Measurements from ENCODE around the gene SF1. TPM values are rescaled to one million over a fixed set of nuclear protein-coding genes. Genes with fewer than 3 reads are reported as not detected.

Gene SF1
- total and polyA plus RNA-seq, 5 donors from 2014 or later, result 75.0 to 1,361 (median 91.8) TPM

GRCh38 chr11:64759722-64760719 is 18.3 kb downstream of the SF1 start, which contains the start of gene PYGM:
Gene PYGM, minus strand, starts transcription at chr11:64759974. Its CDS starts 76 bp downstream, at chr11:64759898.
- peaks cover 0 to 2% (median 0%) of the 10 kb centered on the region in 7 donors for H3K9me3 Mint-ChIP-seq
- no peak for DNase-seq
- Histone ChIP-seq H3K27ac (ENCODE audit: insufficient read depth, low read length, poor library complexity, severe bottlenecking) (peak within 1 kb of the TSS; percentile 52), H3K9me3 (ENCODE audit: control insufficient read depth in 2 of 2, low read length in 2 of 2) (no peaks in the 10 kb centered on the region), H3K27me3 (ENCODE audit: control insufficient read depth, insufficient read depth, low read length) (no peaks in the 10 kb centered on the region), H3K4me1 (ENCODE audit: control insufficient read depth, insufficient read depth, low read length, poor library complexity, severe bottlenecking) (peaks cover 65% of the 10 kb centered on the region), H3K36me3 (ENCODE audit: control insufficient read depth, insufficient read depth, low read length) (peaks cover 23% of the 10 kb centered on the region), H3K4me3 (ENCODE audit: low read depth, low read length) (no peak within 1 kb of the TSS)
- H3K27ac Mint-ChIP-seq, result peak within 1 kb of the TSS; percentile 90 to 93 (median 91)
- H3K4me3 Mint-ChIP-seq, result peak within 1 kb of the TSS; percentile 4 to 86 (median 75)
- peaks cover 9% of the 10 kb centered on the region for H3K27me3 Mint-ChIP-seq
- ATAC-seq (ENCODE audit: low read depth in 2 of 2), result no peak
- H3K4me1 Mint-ChIP-seq, result peaks cover 26 to 73% (median 38%) of the 10 kb centered on the region in 4 donors
- H3K36me3 Mint-ChIP-seq, result peaks cover 28% of the 10 kb centered on the region

GRCh38 chr11:64759131-64759721 is 19.1 kb downstream of the SF1 start:
- H3K4me3 ChIP-seq (ENCODE audit: low read depth, low read length), result no peak overlapping the region
- H3K27me3 ChIP-seq (ENCODE audit: control insufficient read depth, insufficient read depth, low read length), result no peaks in the 10 kb centered on the region
- H3K4me1 ChIP-seq (ENCODE audit: control insufficient read depth, insufficient read depth, low read length, poor library complexity, severe bottlenecking), result peaks cover 57% of the 10 kb centered on the region
- peaks cover 19% of the 10 kb centered on the region for H3K36me3 ChIP-seq (ENCODE audit: control insufficient read depth, insufficient read depth, low read length)
- no peaks in the 10 kb centered on the region for H3K9me3 ChIP-seq (ENCODE audit: control insufficient read depth in 2 of 2, low read length in 2 of 2)
- ATAC-seq (ENCODE audit: low read depth in 2 of 2) (no peak), DNase-seq (no peak)
- peak overlapping the region in 2 of 4 donors; percentile 4 to 86 for H3K4me3 Mint-ChIP-seq
- no peak overlapping the region for H3K27ac ChIP-seq (ENCODE audit: insufficient read depth, low read length, poor library complexity, severe bottlenecking)
- H3K27ac Mint-ChIP-seq, result peak overlapping the region; percentile 73 to 90 (median 73)
- H3K9me3 Mint-ChIP-seq, result peaks cover 0 to 2% (median 0%) of the 10 kb centered on the region in 7 donors
- H3K36me3 Mint-ChIP-seq, result peaks cover 21% of the 10 kb centered on the region
- H3K27me3 Mint-ChIP-seq, result peaks cover 3% of the 10 kb centered on the region
- H3K4me1 Mint-ChIP-seq, result peaks cover 20 to 65% (median 31%) of the 10 kb centered on the region in 4 donors

DNA sequence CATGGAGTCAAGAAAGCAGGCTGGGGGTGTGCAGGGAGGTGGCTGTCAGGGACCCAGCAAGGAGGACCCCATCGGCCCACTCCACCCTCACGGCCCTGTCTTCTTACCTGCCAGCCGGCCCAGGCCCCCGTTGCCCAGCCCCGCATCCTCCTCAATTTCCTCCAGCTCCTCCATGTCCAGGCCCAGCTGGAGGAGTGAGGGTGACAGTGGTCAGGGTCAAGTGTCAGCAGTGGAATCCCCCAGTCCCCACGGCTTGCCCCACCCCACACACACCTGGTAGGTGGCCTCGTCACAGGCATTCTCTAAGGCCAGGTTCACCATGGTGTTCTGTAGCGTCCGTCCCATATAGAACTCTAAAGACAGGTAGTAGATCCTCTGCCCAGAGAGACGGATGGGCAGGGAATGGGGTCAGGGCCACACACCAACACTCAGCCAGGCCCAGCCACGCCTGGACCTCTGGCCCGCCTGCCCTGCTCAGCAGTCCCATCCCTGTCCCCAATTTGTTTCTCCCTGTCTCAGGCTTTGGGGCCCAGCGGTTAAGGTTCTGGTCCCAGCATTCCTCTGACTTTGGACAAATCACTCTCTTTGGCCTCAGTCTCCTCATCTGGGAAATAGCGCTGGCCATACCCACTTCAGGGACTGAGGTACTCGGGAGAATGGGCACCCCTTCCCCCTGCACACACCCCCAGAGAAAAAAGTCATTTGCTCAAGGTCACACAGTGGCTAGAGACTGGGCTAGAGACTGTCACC is 19.8 kb downstream of the SF1 start:
- Histone ChIP-seq H3K9me3 (ENCODE audit: control insufficient read depth in 2 of 2, low read length in 2 of 2) (no peaks in the 10 kb centered on the region), H3K4me1 (ENCODE audit: control insufficient read depth, insufficient read depth, low read length, poor library complexity, severe bottlenecking) (peaks cover 50% of the 10 kb centered on the region), H3K36me3 (ENCODE audit: control insufficient read depth, insufficient read depth, low read length) (peaks cover 14% of the 10 kb centered on the region), H3K27ac (ENCODE audit: insufficient read depth, low read length, poor library complexity, severe bottlenecking) (no peak overlapping the region), H3K4me3 (ENCODE audit: low read depth, low read length) (no peak overlapping the region), H3K27me3 (ENCODE audit: control insufficient read depth, insufficient read depth, low read length) (no peaks in the 10 kb centered on the region)
- peaks cover 13 to 61% (median 26%) of the 10 kb centered on the region in 4 donors for H3K4me1 Mint-ChIP-seq
- H3K27ac Mint-ChIP-seq, result peak overlapping the region in 1 of 3 donors; percentile 36
- ATAC-seq (ENCODE audit: low read depth in 2 of 2) (no peak), DNase-seq (no peak)
- peak overlapping the region in 2 of 4 donors; percentile 4 to 22 for H3K4me3 Mint-ChIP-seq
- H3K27me3 Mint-ChIP-seq, result no peaks in the 10 kb centered on the region
- peaks cover 0 to 2% (median 0%) of the 10 kb centered on the region in 7 donors for H3K9me3 Mint-ChIP-seq
- peaks cover 21% of the 10 kb centered on the region for H3K36me3 Mint-ChIP-seq

- H3K27me3 ChIP-seq (ENCODE audit: control insufficient read depth, insufficient read depth, low read length), result no peaks in the 10 kb centered on the region
- H3K4me3 ChIP-seq (ENCODE audit: low read depth, low read length), result no peak overlapping the region
- H3K27ac ChIP-seq (ENCODE audit: insufficient read depth, low read length, poor library complexity, severe bottlenecking), result no peak overlapping the region
- H3K36me3 ChIP-seq (ENCODE audit: control insufficient read depth, insufficient read depth, low read length), result peaks cover 6% of the 10 kb centered on the region
- H3K9me3 Mint-ChIP-seq, result peaks cover 0 to 2% (median 0%) of the 10 kb centered on the region in 7 donors
- no peak for ATAC-seq (ENCODE audit: low read depth in 2 of 2)
- peaks cover 42% of the 10 kb centered on the region for H3K4me1 ChIP-seq (ENCODE audit: control insufficient read depth, insufficient read depth, low read length, poor library complexity, severe bottlenecking)
- H3K27ac Mint-ChIP-seq, result peak overlapping the region; percentile 52 to 56 (median 55)
- no peaks in the 10 kb centered on the region for H3K27me3 Mint-ChIP-seq
- no peaks in the 10 kb centered on the region for H3K9me3 ChIP-seq (ENCODE audit: control insufficient read depth in 2 of 2, low read length in 2 of 2)
- DNase-seq, result no peak
- H3K4me1 Mint-ChIP-seq, result peaks cover 8 to 59% (median 20%) of the 10 kb centered on the region in 4 donors
- H3K36me3 Mint-ChIP-seq, result peaks cover 16% of the 10 kb centered on the region
- H3K4me3 Mint-ChIP-seq, result no peak overlapping the region
These were observed 20.6 kb downstream of the SF1 start for GRCh38 chr11:64757549-64758329.

- Mint-ChIP-seq H3K4me1 (peaks cover under 1 to 57% (median 5%) of the 10 kb centered on the region in 4 donors), H3K9me3 (no peaks in the 10 kb centered on the region), H3K27me3 (no peaks in the 10 kb centered on the region), H3K27ac (peak overlapping the region in 1 of 3 donors; percentile 51), H3K36me3 (peaks cover 18% of the 10 kb centered on the region), H3K4me3 (no peak overlapping the region)
- no peak overlapping the region for H3K4me3 ChIP-seq (ENCODE audit: low read depth, low read length)
- H3K4me1 ChIP-seq (ENCODE audit: control insufficient read depth, insufficient read depth, low read length, poor library complexity, severe bottlenecking), result peaks cover 23% of the 10 kb centered on the region
- H3K36me3 ChIP-seq (ENCODE audit: control insufficient read depth, insufficient read depth, low read length), result peaks cover 9% of the 10 kb centered on the region
- DNase-seq (no peak), ATAC-seq (ENCODE audit: low read depth in 2 of 2) (no peak)
- no peaks in the 10 kb centered on the region for H3K27me3 ChIP-seq (ENCODE audit: control insufficient read depth, insufficient read depth, low read length)
- no peaks in the 10 kb centered on the region for H3K9me3 ChIP-seq (ENCODE audit: control insufficient read depth in 2 of 2, low read length in 2 of 2)
- H3K27ac ChIP-seq (ENCODE audit: insufficient read depth, low read length, poor library complexity, severe bottlenecking), result no peak overlapping the region
These were observed 22.5 kb downstream of the SF1 start for GRCh38 chr11:64755681-64756361.

- no peak for DNase-seq
- peaks cover 9% of the 10 kb centered on the region for H3K36me3 ChIP-seq (ENCODE audit: control insufficient read depth, insufficient read depth, low read length)
These were observed 23.3 kb downstream of the SF1 start for GRCh38 chr11:64754919-64755662.

More at GRCh38 chr11:64754919-64755662, 23.3 kb downstream of the SF1 start:
- peak overlapping the region in 1 of 3 donors; percentile 46 for H3K27ac Mint-ChIP-seq
- peaks cover 19% of the 10 kb centered on the region for H3K36me3 Mint-ChIP-seq
- H3K9me3 ChIP-seq (ENCODE audit: control insufficient read depth in 2 of 2, low read length in 2 of 2), result no peaks in the 10 kb centered on the region
- peaks cover 22% of the 10 kb centered on the region for H3K4me1 ChIP-seq (ENCODE audit: control insufficient read depth, insufficient read depth, low read length, poor library complexity, severe bottlenecking)
- peaks cover 0 to under 1% (median 0%) of the 10 kb centered on the region in 7 donors for H3K9me3 Mint-ChIP-seq
- no peaks in the 10 kb centered on the region for H3K27me3 Mint-ChIP-seq
- H3K4me1 Mint-ChIP-seq, result peaks cover 5 to 57% (median 6%) of the 10 kb centered on the region in 4 donors
- H3K27ac ChIP-seq (ENCODE audit: insufficient read depth, low read length, poor library complexity, severe bottlenecking), result no peak overlapping the region
- no peak for ATAC-seq (ENCODE audit: low read depth in 2 of 2)
- no peak overlapping the region for H3K4me3 Mint-ChIP-seq
- no peaks in the 10 kb centered on the region for H3K27me3 ChIP-seq (ENCODE audit: control insufficient read depth, insufficient read depth, low read length)
- H3K4me3 ChIP-seq (ENCODE audit: low read depth, low read length), result no peak overlapping the region

All from CD4-positive, CD25-positive, alpha-beta regulatory T cell (primary cell).